ENCODE measurements around the gene GNAI3. TPM values are rescaled to one million over a fixed set of nuclear protein-coding genes. Genes with fewer than 3 reads are reported as not detected.

GNAI3 gene
- polyA plus RNA-seq, 1 experiment, result 14.8 TPM

- TF ChIP-seq CTCF (IDR thresholded peaks at IDR 0.05; ENCODE audit: low read depth, low read length), result 0 out of 2 replicates have a peak, but pooled peaks have one; percentile 16
- ChIA-PET CTCF (interaction anchor here (0.8 to 5.1 kb wide), 14 partner anchors 8 to 380 kb away, joined by 3 to 102 read pairs (median 4); partner anchors contain the start of genes AHCYL1 and GNAI3), POLR2A (interaction anchor here (0.9 kb wide), 1 partner anchor 9 kb away, joined by 3 read pairs; no protein-coding TSS in a partner anchor)
- H3K27ac ChIP-seq (ENCODE audit: low read depth, low read length), result no peak overlapping the region
- no peaks in the 10 kb centered on the region; the same call in 1 of the 2 replicates for H3K9me3 ChIP-seq (ENCODE audit: control insufficient read depth, insufficient read depth, low read length)
- no peaks in the 10 kb centered on the region for H3K27me3 ChIP-seq (ENCODE audit: control insufficient read depth, insufficient read depth, low read length)
- no peak for DNase-seq (ENCODE audit: low read depth, low spot score)
- no peak overlapping the region for H3K4me3 ChIP-seq (ENCODE audit: low read depth, low read length)
Observed at GRCh38 chr1:109649491-109649914, 101.1 kb downstream of the GNAI3 start.

GRCh38 chr1:109650609-109651008 is 102.2 kb downstream of the GNAI3 start:
- H3K27me3 ChIP-seq (ENCODE audit: control insufficient read depth, insufficient read depth, low read length), result no peaks in the 10 kb centered on the region
- no peak for TF ChIP-seq CTCF (IDR thresholded peaks at IDR 0.05; ENCODE audit: low read depth, low read length)
- ChIA-PET POLR2A (interaction anchor here (0.8 kb wide), 1 partner anchor 102 kb away, joined by 4 read pairs; the partner anchor contains the start of gene GNAI3), CTCF (interaction anchor here (1.1 to 5.1 kb wide), 12 partner anchors 12 to 379 kb away, joined by 3 to 102 read pairs (median 6); partner anchors contain the start of gene AHCYL1)
- DNase-seq (ENCODE audit: low read depth, low spot score), result no peak
- no peaks in the 10 kb centered on the region; the same call in 1 of the 2 replicates for H3K9me3 ChIP-seq (ENCODE audit: control insufficient read depth, insufficient read depth, low read length)
- H3K27ac ChIP-seq (ENCODE audit: low read depth, low read length), result no peak overlapping the region
- no peak overlapping the region for H3K4me3 ChIP-seq (ENCODE audit: low read depth, low read length)

- TF ChIP-seq CTCF (IDR thresholded peaks at IDR 0.05; ENCODE audit: low read depth, low read length), result no peak
- POLR2A ChIA-PET, result no interaction called here
Observed at GRCh38 chr1:109652402-109652801, 104.0 kb downstream of the GNAI3 start.

GRCh38 chr1:109653306-109653705 is 104.9 kb downstream of the GNAI3 start:
- ChIA-PET POLR2A (no interaction called here), CTCF (interaction anchor here (0.9 to 5.1 kb wide), 4 partner anchors 10 to 331 kb away, joined by 3 to 102 read pairs (median 14); partner anchors contain the start of gene AHCYL1)
- Histone ChIP-seq H3K27ac (ENCODE audit: low read depth, low read length) (no peak overlapping the region), H3K27me3 (ENCODE audit: control insufficient read depth, insufficient read depth, low read length) (no peaks in the 10 kb centered on the region), H3K9me3 (ENCODE audit: control insufficient read depth, insufficient read depth, low read length) (no peaks in the 10 kb centered on the region; the same call in 1 of the 2 replicates), H3K4me3 (ENCODE audit: low read depth, low read length) (no peak overlapping the region)
- TF ChIP-seq CTCF (IDR thresholded peaks at IDR 0.05; ENCODE audit: low read depth, low read length), result no peak
- DNase-seq (ENCODE audit: low read depth, low spot score), result no peak

More at GRCh38 chr1:109652402-109652801, 104.0 kb downstream of the GNAI3 start:
- Histone ChIP-seq H3K27me3 (ENCODE audit: control insufficient read depth, insufficient read depth, low read length) (no peaks in the 10 kb centered on the region), H3K27ac (ENCODE audit: low read depth, low read length) (no peak overlapping the region), H3K9me3 (ENCODE audit: control insufficient read depth, insufficient read depth, low read length) (no peaks in the 10 kb centered on the region; the same call in 1 of the 2 replicates), H3K4me3 (ENCODE audit: low read depth, low read length) (no peak overlapping the region)
- CTCF ChIA-PET, result interaction anchor here (0.8 to 5.1 kb wide), 6 partner anchors 9 to 332 kb away, joined by 3 to 102 read pairs (median 7); partner anchors contain the start of gene AHCYL1
- no peak for DNase-seq (ENCODE audit: low read depth, low spot score)

GRCh38 chr1:109654519-109654918 is 106.1 kb downstream of the GNAI3 start:
- POLR2A ChIA-PET, result no interaction called here
- CTCF ChIA-PET, result interaction anchor here (0.5 to 2.9 kb wide), 2 partner anchors 14 to 121 kb away, joined by 8 to 22 read pairs; no protein-coding TSS in a partner anchor
- no peak overlapping the region for H3K27ac ChIP-seq (ENCODE audit: low read depth, low read length)
- no peaks in the 10 kb centered on the region for H3K27me3 ChIP-seq (ENCODE audit: control insufficient read depth, insufficient read depth, low read length)
- no peak for TF ChIP-seq CTCF (IDR thresholded peaks at IDR 0.05; ENCODE audit: low read depth, low read length)
- DNase-seq (ENCODE audit: low read depth, low spot score), result no peak
- no peak overlapping the region for H3K4me3 ChIP-seq (ENCODE audit: low read depth, low read length)
- no peaks in the 10 kb centered on the region for H3K9me3 ChIP-seq (ENCODE audit: control insufficient read depth, insufficient read depth, low read length)
